Suppressor macrophage treated with lipopolysaccharide for 4 hours (primary cell): ENCODE measurements around the gene ACADSB.

ENCODE experiments used
- DNase-seq: peaks from one replicate; pipeline ENCODE4 v3.0.0-alpha.2; 2020

ACADSB gene

DNA sequence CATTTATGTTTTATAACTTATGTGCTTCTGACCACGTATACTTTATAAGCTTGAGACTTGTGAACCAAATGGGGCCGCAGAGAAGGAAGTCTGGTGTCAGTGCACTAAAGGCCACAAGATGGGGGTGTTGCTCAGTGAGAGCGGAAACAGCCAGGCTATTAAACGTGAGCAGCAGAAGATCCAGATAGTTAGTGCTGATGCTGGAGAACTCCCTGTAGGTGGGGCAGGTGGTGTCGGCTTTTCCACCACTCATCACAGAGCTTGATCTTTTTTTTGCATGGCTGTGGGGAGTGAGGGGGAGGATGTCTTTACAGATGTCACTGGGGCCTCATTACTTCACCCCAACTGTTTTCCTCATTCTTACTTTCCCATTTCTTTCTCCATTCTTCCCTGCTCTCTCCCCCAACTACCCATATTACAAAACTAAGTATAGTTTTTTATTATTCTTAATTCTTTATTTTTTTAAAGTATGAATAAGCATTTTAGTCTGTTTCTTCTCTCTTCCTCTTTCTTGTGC lies 34.7 kb downstream of the ACADSB start:
- DNase-seq: peak; percentile 53

DNA sequence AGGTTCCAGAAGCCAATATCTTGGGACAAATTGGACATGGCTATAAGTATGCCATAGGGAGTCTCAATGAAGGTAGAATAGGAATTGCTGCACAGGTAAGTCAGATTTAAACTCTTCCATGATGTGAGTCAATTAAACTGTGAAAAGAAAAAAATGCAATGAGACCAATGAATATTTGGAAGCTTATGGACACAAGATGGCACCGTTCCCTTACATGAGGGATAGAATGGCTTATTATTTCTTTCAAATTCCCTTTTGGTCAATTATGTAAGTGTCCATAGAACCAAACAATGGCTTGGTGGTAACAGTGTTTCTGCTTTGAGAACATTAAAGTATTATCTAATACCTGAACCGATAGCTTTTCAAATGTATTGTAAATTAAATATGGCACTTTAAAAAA lies 35.6 kb downstream of the ACADSB start:
- DNase-seq: peak; percentile 9

DNA sequence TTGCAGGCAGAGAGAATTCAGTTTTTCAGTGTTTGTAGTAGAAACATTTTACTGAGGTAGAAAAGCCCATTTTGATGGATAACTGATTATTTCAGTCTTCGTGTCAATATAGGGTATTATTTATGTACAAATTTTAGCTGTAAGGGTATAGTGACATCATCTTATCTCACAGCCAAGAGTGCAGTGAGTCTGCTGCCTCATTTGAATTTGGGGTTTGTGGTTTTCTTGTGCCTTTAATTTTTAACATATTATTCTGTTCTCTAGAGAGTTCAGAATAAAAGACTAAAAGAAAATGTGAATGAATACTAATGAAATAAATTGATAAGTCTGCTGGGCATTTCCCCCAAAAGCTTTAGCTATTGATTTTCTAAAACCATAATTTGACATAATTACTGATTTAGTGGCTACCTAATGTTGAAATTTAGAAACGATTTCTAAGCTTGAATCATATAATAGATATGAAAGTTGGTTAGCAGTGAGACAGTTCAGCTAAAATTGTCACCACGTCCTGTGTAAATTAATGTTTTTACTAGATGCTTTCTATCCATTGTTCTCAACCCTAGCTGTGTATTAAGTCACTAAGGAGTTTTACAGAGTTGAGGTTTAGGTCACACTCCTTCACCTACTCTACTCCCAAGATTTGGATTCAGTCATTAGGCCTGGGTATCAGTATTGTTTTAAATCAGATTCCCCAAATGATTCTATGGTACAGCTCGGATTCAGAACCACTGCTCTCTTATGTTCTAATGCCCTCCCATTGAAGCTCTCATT lies 37.3 kb downstream of the ACADSB start:
- DNase-seq: no peak

DNA sequence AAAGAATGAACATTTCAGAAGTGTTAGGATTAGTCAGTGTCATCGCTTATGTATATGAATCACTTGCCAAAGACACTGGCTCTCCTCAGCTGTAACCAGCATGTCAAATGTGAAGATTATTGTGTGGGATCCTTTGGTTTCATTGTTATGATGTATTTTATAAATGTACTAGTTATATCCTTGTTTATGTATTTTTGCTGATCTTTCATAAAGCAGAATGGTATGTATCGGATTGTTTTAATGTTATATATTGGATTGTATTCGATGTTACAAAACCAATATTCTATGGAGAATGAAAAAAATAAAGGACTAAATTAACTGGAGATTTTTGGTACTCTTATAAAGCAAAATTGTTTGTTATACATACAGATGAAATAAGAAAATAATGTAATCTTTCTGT lies 49.2 kb downstream of the ACADSB start:
- no peak for DNase-seq

DNA sequence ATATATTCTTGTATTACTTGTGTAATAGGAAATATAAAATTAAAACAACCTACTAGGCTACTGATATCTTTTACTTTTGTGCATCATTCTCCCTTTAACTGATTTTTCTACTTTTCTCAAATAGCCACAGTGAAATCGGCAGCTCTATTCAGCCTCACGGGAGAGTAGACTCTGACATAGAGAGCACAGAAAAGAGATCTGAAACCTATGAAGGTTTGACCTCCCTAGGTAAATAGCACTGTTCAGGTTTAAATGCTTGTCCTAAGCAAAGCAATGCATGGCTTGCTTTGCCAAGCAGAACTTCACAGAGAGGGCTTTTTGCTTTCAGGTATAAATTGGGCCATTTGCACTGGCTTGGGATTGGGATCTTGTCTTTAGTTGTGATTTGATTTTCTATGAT lies 53.1 kb downstream of the ACADSB start:
- no peak for DNase-seq

DNA sequence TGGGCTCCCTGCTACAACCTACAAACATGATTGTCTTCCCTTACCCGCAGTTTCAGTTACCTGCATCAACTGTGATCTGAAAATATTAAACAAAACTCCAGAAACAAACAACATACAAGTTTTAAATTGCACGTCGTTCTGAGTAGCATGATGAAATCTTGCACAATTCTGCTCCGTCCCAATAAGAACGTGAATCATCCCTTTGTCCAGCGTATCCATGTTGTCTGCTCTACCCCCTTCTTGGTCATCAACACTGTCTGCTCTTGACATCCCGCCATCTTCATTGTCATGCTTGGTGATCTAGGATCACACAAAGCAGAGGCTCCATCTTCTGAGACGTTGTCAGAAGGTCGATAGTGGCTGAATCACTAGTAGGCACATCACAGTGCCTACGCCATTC lies 53.9 kb downstream of the ACADSB start:
- DNase-seq: no peak

DNA sequence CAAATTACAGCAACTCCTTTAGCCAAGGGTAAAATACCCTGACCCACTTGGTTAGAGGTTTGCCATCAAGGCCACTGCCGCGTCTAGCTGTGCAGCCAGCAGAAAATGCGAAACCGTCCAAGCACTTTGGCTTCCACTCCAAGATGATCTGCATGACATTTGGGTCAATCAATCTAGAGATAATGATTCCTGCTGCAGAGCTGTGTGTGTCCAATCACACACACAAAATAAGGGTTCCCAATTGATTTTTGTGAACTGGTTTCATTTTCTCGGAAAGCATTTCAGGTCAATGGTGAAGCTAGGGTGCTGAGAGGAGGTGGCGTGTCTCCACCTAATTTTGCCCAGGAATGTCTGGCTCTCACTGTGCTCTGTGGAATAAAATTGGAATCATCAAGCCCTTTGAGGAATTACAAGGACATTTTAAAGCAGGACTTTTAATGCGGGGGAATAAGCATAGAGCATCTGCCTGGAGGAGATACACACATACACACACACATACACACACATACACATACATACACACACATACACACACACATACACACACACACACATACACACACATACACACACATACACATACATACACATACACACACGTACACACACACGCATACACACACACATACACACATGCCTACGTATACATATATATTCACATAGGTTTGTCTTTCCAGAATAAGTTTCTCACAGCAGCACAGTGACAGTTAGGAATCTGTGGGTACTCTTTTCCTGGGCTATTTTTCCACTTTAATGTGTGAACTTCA lies 59.5 kb downstream of the ACADSB start:
- DNase-seq: no peak

DNA sequence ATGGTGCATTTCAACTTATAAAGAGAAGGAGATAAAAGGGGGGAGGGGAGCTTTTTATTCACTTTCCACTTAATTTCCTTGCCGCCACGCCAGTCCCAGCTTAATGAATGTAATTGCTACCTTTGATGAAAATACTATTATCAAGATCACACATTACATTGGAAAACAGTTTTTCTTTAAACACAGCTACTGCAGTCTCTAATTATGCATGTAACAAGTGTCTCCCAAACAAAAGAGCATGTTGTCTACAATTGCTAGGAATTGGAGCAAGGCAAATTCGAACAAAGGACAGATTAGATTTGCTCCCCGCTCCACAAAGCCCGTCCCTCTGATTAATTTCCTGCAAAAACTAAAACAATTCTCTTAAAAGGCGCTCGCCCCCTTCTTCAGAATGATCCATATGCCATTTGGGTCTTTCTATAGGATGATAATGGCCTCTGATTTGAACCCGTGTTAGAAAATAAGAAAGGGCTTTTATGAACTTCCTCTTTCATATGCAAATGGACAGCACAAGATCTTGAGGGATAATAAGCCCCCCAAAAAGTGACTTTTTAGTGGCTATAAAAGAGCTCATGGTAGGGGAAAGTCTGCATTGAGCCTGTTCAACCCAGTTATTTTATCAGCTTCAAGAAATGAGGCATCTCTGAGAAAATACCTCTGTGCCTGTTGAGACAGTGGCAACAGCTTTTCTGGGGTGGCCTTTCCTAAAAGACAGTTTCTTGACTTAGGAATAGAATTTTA lies 60.6 kb downstream of the ACADSB start:
- no peak for DNase-seq

DNA sequence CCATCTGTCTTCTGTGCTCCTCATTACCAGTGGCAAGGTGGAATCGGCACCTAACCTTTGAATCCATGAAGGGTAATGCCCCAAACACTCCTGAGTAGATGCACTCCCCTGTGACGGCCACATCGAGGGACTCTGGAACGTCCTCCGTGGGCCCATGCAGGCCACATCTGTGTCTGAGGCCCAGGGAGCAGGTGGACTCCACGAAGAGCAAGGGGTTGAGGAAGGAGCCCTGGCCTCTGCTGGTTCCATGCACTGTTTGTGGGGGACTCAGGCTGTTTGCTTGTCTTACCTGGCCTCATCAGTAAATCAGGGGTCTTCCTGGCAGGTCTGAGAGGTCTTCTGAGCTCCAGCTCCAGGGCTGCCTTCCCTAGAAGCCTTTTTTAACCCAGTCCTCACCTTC lies 64.4 kb downstream of the ACADSB start:
- no peak for DNase-seq

DNA sequence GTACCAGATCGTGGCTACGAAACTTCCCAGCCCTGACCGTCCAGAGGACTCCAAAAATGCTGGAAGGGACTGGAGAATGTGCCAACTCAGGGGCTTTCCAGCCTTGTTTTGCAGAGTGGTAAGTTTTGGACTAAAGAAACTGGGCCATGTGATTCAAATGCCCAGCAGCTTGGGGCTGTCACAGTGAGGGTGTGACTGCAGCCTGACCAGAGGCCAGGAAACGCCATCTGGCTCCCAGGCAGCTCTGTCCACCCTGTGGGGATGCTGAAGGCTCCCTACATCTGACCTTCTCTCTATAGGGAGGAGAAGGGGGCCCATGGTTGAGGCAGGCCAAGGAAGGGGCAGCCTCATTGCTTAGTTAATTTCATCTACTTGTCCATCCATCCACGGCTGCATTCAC lies 65.4 kb downstream of the ACADSB start:
- no peak for DNase-seq

DNA sequence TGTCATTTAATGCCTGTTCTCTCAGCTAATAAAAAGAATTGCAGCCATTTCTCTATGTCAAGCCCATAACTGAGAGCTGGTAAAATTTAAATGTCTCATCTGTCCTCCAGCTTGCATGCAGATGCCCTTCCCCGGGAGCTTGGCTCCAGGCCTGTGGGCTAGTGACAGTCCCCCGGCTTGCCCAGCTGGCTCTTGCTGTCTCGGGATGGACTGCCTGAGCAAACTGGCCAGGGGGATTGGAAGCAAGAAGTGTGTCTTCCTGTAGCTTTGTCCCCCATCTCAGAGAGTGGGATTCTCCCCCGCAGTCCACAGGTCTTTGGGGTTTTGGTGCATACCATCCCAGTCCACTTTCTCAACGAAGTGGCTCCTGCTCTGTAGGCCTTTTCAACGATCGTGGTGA lies 73.1 kb downstream of the ACADSB start:
- DNase-seq: no peak

DNA sequence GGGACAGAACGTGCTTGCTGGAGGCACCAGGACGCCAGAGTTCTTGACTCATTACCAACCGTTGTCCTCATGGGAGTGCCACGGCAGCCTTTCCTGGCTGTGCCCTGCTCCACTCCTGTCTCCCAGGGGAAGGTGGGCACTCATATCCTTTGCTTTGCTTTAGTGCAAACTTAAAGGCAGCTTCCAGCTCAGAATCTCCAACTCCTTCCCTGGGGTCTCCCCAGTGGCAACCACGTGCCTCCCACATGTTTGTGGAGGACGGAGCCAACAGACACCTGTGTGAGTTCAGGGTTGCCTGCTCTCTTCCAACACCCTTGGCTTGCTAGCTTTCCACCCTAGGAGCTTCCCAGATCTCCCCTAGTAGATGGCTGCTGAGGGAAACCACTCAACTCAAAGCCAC lies 75.0 kb downstream of the ACADSB start:
- no peak for DNase-seq

DNA sequence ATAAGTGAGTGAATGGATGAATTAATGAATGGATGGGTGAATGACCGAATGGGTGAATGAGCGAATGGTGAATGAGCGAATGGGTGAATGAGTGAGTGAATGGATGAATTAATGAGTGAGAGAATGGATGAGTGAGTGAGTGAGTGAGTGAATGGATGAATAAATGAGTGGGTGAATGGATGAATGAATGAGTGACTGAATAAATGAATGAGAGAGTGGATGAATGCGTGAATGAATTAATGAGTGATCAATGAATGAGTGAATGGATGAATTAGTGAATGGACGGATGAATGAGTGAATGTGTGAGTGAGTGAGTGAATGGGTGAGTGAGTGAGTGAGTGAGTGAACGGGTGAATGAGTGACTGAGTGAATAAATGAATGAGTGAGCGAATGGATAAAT lies 77.5 kb downstream of the ACADSB start:
- no peak for DNase-seq

DNA sequence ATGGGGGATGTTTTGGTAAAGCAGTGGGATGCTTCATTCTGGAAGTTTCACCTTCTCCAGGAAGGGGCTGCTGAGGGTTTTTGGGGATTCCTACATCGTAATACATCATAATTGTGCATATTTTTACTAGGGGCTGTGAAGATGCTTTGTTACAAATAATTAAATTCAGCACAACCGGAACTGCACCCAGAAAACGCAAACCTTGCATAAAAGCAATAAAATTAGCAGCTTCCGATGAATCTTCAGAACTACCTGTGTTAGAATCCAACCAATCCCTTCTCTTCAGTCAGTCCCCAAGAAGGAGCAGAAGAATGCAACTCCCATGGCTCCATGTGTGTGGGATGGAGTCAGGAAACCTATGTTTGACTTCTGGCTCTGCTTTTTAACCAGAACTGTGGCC lies 78.5 kb downstream of the ACADSB start:
- DNase-seq: no peak

DNA sequence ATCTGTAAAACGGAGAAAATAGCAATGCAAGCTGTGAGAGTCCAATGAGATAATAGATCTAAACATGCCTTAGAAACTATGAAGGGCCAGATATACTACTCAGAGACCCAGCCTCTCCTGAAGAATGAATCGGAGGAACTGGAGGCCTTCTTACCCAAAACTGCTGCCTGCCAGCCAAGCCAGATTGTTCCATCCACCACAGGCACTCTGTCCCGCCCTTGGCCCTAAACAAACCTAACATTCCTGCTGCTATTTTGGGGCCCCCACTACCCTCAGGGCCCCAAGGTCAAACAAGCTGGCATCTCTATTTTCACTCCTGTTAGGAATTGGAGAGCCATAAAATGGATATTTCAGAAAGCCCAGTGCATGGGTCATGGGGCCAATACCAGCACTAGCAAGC lies 79.0 kb downstream of the ACADSB start:
- no peak for DNase-seq

DNA sequence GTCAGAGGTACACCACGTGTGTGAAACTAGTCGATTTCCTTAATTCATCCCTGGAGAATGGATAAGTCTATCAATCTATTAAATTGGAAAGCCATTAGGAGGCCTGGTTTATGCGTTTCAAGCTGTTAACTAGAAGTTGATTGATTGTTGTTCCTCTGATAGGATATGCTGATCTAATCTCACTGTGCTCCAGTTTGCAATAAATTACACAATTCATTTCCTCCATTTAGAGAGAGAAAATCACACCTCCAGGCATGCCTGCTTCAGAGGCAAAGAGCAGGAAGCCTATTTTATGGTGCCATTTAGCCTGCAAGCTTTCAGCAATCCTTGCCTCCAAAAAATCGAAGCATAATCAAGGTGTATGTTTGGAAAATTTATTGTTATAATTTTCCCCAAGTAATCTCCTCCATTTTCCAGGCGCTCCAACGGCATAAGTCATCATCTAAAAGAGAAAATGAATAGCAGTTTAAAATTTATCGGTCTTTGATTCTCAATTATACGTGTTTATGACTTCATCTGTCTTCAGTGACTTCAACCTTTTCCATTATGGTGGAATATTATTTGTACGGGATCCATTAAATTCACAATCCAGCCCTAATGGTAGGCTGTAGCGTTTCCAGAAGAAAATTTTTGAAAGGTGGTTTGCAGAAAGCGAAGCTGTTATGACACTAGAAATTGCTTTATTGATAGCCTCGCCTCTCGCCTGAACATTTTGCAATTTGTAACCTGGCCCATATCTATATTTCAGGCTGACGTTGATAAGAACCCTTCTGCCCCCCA lies 84.0 kb downstream of the ACADSB start:
- no peak for DNase-seq

DNA sequence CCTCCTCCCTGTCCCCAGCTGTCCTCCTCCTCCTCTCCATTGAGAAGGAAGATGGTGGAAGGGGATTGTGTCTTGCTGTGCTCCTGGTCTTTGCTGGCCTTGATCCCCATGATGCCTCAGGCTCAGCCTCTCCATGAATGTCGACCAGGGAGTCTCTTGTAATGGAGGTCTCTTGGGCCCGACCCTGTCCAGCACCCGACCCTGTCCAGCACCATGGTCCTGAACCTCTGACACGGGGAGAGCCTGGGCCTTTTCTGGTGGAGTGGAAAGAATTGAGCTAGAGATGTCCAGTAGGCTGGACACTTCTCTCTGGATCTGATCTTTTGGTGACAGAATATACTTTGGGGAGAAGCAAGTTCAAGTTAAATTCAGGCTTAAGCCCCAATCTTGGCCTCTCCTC lies 84.7 kb downstream of the ACADSB start:
- DNase-seq: no peak

DNA sequence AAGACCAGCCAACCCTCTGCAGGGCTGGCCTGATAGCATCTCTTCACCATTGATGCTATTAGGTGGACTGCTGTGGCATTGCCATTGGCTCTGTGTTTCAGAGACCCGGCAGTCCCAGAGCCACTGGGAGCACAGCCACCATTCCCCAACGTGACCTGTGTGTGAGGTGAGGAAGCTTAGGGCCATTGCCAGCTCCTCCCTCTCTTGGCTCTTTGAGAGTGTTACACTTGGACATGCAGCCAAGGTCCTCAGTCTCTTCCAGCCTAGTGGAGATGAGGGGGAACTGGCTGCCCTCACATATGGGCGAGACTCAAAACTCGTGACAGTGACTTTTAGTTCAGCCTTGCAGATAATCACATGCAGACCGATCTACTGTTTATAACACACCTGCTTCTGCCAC lies 87.6 kb downstream of the ACADSB start:
- DNase-seq: no peak

DNA sequence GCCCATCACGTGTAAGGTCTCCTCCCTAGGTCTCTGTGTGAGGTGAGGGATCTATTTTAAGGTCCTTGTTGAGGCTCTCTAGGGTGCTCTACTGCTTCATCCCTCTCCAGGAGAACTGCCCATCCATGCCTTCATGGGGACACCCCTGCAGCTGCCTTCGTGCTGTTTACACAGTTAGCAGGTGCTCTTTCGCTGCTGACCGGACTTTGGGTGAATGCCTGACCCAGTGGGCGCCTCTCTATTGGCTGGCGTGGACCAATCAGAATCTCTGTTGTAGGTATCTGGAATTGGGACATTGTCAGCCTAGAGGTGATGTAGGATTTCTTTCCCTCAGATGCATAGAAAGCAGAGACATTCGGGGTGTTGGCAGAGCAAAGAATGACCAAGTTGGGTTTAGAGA lies 88.2 kb downstream of the ACADSB start:
- DNase-seq: no peak

DNA sequence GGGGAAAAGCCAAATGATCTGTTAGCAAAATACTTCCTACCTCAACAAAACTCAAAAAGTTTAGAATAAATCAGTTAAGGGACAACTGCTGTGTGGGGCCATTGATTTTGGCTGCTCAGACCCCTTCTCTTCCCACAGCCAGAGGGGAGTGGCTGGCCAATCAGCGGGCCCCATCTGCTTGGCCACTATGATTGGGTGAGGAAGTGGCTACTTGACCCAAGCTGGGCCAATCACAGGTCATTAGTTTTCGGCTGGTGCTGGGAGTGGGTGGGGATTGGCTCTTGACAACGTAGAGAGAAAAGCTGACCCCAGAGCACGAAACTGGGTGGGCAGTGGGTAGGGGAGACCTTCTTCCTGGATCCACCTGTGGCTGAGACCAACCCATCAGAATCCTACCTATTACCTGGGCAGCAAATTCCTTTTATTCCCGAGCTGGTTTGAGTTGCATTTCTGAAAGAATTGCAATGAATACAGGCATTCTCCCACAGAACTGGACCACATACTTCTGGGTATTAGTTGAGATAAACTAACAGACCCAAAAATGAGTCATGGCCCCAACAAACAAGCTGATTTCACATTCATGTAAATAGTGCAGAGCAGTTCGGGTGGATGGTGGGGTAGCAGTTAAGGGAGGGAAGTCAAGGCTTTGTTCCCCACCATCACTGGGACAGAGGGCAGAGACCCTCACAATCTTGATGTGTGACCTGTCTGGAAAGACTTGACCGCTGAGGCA lies 91.4 kb downstream of the ACADSB start:
- no peak for DNase-seq

DNA sequence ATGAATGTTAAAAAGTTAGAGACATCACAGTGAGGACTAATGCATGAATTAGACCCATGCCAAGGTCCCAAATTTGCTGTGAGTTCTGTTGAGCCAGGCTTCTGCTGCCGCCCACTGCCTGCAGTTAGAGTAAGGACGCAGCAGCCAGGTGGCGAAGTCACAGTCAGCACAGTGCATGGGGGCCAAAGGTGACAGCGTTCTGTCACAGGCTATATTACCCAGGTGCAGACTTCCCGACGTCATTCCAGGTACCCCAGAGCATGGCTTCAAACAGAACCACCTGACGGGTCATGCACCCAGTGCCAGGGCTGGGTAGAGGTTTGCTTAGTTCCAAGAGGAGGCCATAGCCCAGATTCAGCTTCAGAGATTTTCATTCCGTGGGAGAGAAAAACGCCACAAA lies 93.1 kb downstream of the ACADSB start:
- no peak for DNase-seq

DNA sequence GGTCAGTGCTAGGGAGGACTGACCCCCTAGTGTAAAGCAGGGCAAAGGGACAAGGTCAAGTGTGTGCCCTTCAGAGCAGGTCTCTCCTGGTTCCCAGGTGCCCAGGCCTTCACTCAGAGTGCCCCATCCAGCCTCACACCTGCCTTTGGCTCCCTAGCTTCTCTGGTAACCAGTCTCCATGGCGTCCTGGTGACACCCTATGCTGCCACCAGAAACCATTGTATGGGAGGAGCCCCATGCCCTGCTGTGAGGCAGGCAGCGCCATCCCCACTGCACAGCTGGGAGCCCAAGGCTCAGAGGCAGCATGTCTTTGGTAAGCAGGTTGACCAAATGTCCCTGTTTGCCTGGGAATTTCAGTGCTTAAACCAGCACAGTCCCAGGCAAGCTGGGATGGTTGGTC lies 93.9 kb downstream of the ACADSB start:
- no peak for DNase-seq
